ENCODE measurements around the gene MAPT.

MAPT gene

DNA sequence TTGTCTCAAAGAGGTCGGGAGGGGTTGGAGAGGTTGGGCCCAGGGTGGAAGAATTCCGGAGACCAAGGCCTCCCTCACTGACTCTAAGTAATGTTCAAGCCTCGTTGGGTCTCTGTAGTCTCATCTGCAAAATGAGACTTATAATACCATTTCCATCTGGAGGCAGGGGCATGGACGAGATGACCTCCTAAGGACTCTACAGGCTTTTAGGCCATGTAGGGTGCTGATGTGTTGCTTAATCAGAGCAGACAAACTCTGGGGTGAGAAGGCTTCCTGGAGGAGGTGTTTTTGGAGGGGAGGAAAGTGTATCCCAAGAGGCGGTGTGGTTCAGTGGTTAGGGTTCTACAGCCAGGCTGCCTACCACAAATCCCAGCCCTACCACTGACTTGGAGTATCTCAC lies 46.6 kb upstream of the MAPT start:
- H3K27ac ChIP-seq = no peak overlapping the region

DNA sequence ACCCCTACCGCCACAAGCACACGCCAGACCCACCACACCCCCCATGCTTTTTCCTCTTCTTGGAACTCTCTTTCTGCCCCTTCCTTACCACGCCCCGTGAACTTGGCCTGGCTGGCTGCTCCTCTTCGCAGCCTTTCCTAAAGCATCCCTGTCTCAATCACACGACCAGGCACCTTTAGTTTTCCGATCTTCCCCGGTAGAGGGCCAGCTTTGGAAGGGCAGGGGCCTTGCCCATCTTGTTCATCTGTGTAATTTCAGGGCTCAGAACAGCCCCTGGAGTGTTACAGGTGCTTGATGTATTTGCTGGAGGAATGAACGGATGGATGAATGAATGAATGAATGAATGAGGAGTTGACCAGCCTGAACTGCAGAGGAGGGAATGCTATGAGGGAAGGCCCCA lies 45.9 kb upstream of the MAPT start:
- TF ChIP-seq ZFX (IDR thresholded peaks at IDR 0.05) = no peak
- TF ChIP-seq, protein P1, sequence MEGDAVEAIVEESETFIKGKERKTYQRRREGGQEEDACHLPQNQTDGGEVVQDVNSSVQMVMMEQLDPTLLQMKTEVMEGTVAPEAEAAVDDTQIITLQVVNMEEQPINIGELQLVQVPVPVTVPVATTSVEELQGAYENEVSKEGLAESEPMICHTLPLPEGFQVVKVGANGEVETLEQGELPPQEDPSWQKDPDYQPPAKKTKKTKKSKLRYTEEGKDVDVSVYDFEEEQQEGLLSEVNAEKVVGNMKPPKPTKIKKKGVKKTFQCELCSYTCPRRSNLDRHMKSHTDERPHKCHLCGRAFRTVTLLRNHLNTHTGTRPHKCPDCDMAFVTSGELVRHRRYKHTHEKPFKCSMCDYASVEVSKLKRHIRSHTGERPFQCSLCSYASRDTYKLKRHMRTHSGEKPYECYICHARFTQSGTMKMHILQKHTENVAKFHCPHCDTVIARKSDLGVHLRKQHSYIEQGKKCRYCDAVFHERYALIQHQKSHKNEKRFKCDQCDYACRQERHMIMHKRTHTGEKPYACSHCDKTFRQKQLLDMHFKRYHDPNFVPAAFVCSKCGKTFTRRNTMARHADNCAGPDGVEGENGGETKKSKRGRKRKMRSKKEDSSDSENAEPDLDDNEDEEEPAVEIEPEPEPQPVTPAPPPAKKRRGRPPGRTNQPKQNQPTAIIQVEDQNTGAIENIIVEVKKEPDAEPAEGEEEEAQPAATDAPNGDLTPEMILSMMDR (conservative IDR thresholded peaks at IDR 0.05) = no peak
- H3K27ac ChIP-seq = no peak overlapping the region

More for the DNA sequence above, 46.6 kb upstream of the MAPT start:
- TF ChIP-seq ZFX (IDR thresholded peaks at IDR 0.05) = no peak
- TF ChIP-seq, protein P1 (conservative IDR thresholded peaks at IDR 0.05) = no peak

DNA sequence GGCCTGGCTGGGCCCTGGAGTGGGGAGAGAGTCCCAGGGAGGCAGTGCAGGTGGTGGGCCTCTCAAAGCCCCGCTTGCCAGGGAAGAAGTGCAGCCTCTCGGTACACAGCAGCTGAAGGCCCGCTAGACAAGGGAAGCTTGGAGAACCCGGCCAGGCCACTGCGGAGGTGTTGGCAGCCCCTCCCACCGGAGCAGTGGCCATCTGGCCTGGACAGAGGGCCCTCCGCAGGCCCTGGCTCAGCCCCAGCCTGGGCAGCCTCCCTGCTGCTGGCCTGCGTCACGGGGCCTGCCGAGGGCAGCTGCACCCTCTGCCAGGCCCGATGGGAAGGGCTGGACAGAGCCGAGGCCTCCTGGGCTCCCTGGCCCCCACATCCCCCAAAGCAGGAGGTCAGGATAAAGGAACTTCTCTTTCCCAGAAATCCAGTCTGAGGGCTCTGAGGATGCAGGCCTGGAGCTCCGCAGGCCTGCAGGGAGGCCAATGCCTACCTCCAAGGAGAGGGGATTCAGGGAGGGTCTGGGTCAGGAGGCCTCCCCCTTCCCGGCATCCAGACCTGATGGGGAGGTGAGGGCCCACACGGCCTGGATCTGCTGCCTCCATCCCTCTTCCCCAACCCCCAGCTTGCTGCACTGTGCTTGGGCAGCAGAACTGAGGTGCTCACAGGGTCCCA lies 45.4 kb upstream of the MAPT start:
- no peak for TF ChIP-seq ZFX (IDR thresholded peaks at IDR 0.05)
- TF ChIP-seq, protein P1 (conservative IDR thresholded peaks at IDR 0.05) = no peak
- H3K27ac ChIP-seq = no peak overlapping the region

DNA sequence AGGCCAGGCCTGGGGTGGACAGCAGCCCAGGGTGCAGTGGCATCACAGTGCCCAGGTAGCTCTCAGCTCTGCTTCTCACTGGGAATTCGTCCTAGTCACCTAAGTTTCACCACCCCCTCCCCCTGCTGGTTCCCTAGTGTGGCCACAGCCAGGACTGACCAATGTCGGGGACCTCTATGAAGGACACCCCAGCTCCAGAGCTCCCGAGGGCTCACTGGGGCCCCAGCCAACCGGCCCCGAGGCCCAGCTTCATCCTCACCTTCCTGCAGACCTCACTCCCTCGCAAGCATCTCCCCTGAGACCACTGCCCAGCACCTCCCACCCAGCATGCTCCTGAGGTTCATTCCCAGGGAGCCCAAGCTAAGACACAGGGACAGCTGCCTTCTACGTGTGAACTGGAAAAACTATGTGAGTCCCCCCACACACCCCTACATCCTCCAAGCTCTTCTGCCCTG lies 44.8 kb upstream of the MAPT start:
- no peak overlapping the region for H3K27ac ChIP-seq
- no peak for TF ChIP-seq ZFX (IDR thresholded peaks at IDR 0.05)
- TF ChIP-seq, protein P1 (conservative IDR thresholded peaks at IDR 0.05) = no peak

DNA sequence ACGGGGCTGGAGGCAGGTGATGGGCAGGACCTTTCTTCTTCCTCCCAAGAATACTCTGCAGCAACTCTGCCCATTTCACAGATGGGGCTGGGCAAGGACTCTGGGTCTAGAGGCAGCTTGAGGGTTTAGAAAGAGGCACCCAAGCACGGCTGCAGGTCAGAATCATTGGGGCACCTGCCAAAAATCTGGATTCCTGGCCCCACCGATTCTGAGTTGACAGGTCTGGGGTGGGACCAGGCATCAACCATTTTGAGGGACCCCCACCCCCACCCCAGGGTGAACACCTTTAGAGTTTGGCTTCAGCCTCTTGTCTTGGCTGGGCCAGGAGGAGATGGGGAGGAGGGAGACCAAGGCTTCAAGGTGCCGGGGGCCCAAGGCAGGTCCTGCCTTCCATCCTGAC lies 44.3 kb upstream of the MAPT start:
- TF ChIP-seq, protein P1 (conservative IDR thresholded peaks at IDR 0.05) = no peak
- TF ChIP-seq ZFX (IDR thresholded peaks at IDR 0.05) = no peak
- no peak overlapping the region for H3K27ac ChIP-seq

DNA sequence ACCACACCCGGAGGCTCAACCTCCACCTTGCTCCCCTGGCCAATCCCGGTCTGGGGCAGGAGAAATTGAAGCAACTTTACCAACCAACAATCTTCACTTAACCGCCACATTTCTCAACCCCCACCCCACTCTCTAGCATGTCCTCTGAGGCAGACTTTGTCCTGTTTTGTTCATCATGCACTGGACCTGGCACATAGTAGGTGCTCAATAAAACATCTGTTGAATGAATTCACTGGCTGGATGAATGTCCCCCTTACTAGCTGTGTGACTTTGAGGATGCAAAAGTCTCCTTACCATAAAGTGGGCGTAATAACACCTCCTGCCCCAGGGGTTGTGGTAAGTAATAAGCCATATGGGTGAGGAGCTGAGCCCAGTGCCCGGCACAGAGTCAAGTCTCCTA lies 43.9 kb upstream of the MAPT start:
- no peak overlapping the region for H3K27ac ChIP-seq
- TF ChIP-seq ZFX (IDR thresholded peaks at IDR 0.05) = no peak
- TF ChIP-seq, protein P1 (conservative IDR thresholded peaks at IDR 0.05) = no peak

DNA sequence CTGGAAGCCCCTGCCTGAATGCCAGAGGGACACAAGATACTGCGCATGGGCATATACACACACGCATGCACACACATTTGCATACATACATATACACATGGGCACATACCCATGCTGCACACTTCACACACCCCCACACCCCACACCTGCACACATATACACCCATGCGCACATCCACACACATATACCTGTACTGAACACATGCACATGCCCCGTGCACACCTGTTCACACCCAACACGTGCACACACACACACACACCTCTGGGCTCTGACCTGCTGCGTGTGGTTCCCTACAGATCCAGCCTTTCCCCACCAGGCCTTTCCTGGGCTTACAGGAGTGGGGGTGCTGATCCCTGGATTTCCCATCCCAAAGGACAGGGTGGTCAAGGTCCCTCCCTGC lies 43.3 kb upstream of the MAPT start:
- H3K27ac ChIP-seq = no peak overlapping the region
- TF ChIP-seq, protein P1 (conservative IDR thresholded peaks at IDR 0.05) = no peak
- TF ChIP-seq ZFX (IDR thresholded peaks at IDR 0.05) = no peak
